Measurements from ENCODE around the gene RGS19.

The RGS19 gene

DNA sequence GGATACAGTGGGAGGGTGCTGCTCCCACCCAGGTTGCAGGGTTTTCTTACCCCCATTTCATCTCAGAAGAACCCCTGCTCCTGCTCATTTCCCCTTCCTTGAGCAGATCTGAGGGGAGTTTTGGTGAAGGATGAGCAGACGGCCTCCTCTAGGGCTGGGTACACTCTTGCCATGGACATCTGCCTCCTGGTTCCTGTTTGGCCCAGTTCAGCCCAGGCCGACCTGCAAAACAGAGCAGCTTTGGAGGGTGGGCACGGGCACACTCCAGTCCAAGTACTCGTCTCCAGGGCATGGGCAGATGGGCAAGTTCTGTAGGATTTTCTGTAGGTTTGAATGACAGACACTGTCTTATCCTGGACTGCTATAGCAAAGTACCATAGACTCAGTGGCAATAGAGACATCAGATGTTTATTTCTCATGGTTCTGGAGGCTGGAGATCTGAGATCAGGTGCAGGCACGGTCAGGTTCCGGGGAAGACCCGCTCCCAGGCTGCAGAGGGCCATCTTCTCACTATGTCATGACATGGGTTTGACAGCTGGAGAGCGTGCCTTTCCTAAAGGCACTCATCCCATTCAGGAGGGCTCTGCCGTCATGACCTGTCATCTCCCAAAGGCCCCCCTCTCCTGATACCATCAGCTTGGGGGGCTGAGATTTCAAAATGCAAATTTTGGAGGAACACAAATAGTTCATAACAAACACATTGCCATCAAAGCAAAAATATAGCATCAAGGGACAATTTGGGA, 21.8 kb upstream of the RGS19 start:
- TF ChIP-seq, protein P1, sequence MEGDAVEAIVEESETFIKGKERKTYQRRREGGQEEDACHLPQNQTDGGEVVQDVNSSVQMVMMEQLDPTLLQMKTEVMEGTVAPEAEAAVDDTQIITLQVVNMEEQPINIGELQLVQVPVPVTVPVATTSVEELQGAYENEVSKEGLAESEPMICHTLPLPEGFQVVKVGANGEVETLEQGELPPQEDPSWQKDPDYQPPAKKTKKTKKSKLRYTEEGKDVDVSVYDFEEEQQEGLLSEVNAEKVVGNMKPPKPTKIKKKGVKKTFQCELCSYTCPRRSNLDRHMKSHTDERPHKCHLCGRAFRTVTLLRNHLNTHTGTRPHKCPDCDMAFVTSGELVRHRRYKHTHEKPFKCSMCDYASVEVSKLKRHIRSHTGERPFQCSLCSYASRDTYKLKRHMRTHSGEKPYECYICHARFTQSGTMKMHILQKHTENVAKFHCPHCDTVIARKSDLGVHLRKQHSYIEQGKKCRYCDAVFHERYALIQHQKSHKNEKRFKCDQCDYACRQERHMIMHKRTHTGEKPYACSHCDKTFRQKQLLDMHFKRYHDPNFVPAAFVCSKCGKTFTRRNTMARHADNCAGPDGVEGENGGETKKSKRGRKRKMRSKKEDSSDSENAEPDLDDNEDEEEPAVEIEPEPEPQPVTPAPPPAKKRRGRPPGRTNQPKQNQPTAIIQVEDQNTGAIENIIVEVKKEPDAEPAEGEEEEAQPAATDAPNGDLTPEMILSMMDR (IDR thresholded peaks at IDR 0.05; ENCODE audit: low read depth, low read length) = no peak
- H3K4me3 ChIP-seq (ENCODE audit: low read depth, low read length) = no peak overlapping the region
- no peaks in the 10 kb centered on the region for H3K9me3 ChIP-seq (ENCODE audit: severe bottlenecking)
- no peaks in the 10 kb centered on the region for H3K36me3 ChIP-seq
- H3K27me3 ChIP-seq (ENCODE audit: insufficient read depth, low read depth, severe bottlenecking) = no peaks in the 10 kb centered on the region
- DNase-seq = no peak
- H3K27ac ChIP-seq = no peak overlapping the region

DNA sequence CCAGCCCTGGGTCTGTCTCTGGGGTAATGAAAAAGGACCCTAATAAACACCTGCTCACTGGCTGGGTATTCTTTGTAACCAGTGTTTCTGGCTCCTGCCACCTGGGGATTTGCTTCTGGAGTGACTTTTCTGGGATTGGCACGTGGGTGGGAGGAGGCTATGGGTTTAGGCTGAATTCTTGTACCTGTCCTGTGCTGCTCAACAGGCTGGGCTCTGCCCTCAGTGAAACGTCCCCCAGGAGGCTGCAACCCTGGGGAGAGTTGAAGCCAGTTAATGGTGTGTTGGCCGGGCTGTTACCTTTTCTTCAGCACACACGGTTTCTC, 21.2 kb upstream of the RGS19 start:
- TF ChIP-seq, protein P1 (IDR thresholded peaks at IDR 0.05; ENCODE audit: low read depth, low read length) = no peak
- H3K4me3 ChIP-seq (ENCODE audit: low read depth, low read length) = no peak overlapping the region
- no peaks in the 10 kb centered on the region for H3K9me3 ChIP-seq (ENCODE audit: severe bottlenecking)
- no peak for DNase-seq
- no peak overlapping the region for H3K27ac ChIP-seq
- no peaks in the 10 kb centered on the region for H3K27me3 ChIP-seq (ENCODE audit: insufficient read depth, low read depth, severe bottlenecking)
- H3K36me3 ChIP-seq = no peaks in the 10 kb centered on the region

DNA sequence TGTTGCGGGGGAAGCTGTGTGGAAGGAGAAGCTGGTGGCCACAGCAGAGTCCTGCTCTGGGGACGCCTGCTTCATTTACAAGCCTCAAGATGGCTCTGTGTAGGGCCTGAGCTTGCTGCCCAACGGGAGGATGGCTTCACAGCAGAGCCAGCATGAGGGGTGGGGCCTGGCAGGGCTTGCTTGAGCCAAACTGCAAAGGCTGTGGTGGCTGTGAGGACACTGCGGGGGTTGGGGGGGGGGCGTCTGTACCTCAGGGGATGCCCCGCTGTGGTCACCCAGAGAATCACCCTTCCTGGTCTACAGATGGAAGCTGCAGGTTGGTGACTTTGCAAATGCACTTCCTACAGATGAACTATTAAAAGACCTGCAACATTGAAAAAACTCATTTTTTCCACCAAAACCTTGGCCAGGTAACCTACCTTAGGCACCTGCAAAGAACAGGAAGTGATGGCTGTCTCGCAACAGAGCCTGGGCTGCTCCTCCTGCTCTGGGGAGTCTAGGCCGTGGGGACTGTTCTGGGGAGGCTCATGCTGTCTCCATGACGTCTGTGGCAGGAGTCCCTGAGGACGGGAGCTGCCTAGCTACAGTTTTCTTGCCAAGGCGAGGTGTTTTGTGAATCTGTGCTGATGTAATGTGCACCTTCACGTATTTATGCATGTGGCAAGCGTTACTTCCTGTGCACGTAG, 20.7 kb upstream of the RGS19 start:
- H3K36me3 ChIP-seq = no peaks in the 10 kb centered on the region
- no peak overlapping the region for H3K27ac ChIP-seq
- H3K27me3 ChIP-seq (ENCODE audit: insufficient read depth, low read depth, severe bottlenecking) = no peaks in the 10 kb centered on the region
- no peak overlapping the region for H3K4me3 ChIP-seq (ENCODE audit: low read depth, low read length)
- no peak for DNase-seq
- TF ChIP-seq, protein P1 (IDR thresholded peaks at IDR 0.05; ENCODE audit: low read depth, low read length) = no peak
- H3K9me3 ChIP-seq (ENCODE audit: severe bottlenecking) = no peaks in the 10 kb centered on the region

DNA sequence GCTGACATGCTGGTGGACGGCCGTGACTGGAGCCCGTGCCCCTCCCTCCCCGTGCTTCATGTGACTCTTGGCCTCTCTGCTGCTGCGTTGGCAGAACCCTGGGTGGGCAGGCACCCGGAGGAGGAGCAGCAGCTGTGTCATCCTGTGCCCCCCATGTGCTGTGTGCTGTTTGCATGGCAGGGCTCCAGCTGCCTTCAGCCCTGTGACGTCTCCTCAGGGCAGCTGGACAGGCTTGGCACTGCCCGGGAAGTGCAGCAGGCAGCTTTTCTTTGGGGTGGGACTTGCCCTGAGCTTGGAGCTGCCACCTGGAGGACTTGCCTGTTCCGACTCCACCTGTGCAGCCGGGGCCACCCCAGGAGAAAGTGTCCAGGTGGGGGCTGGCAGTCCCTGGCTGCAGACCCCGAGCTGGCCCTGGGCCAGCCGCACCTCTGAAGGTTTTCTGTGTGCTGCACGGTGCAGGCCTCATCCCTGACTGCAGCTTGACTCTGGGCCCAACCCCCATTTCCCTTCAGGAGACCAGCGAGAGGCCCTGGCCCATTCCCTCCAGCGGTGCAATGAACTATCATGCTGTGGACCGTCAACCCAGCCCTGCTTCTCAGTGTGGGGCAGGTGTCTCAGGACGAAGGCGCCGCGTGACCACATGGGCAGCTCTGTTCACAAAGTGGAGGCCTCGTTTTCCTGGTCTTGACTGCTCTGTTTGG, 19.9 kb upstream of the RGS19 start:
- H3K4me3 ChIP-seq (ENCODE audit: low read depth, low read length) = no peak overlapping the region
- no peaks in the 10 kb centered on the region for H3K9me3 ChIP-seq (ENCODE audit: severe bottlenecking)
- TF ChIP-seq, protein P1 (IDR thresholded peaks at IDR 0.05; ENCODE audit: low read depth, low read length) = no peak
- no peak overlapping the region for H3K27ac ChIP-seq
- DNase-seq = no peak
- H3K36me3 ChIP-seq = no peaks in the 10 kb centered on the region
- no peaks in the 10 kb centered on the region for H3K27me3 ChIP-seq (ENCODE audit: insufficient read depth, low read depth, severe bottlenecking)

DNA sequence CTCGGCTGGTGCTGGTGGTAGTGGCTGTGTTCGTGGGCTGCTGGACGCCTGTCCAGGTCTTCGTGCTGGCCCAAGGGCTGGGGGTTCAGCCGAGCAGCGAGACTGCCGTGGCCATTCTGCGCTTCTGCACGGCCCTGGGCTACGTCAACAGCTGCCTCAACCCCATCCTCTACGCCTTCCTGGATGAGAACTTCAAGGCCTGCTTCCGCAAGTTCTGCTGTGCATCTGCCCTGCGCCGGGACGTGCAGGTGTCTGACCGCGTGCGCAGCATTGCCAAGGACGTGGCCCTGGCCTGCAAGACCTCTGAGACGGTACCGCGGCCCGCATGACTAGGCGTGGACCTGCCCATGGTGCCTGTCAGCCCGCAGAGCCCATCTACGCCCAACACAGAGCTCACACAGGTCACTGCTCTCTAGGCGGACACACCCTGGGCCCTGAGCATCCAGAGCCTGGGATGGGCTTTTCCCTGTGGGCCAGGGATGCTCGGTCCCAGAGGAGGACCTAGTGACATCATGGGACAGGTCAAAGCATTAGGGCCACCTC, 19.2 kb upstream of the RGS19 start:
- no peaks in the 10 kb centered on the region for H3K9me3 ChIP-seq (ENCODE audit: severe bottlenecking)
- DNase-seq = no peak
- H3K27me3 ChIP-seq (ENCODE audit: insufficient read depth, low read depth, severe bottlenecking) = no peaks in the 10 kb centered on the region
- H3K4me3 ChIP-seq (ENCODE audit: low read depth, low read length) = no peak overlapping the region
- TF ChIP-seq, protein P1 (IDR thresholded peaks at IDR 0.05; ENCODE audit: low read depth, low read length) = no peak
- no peaks in the 10 kb centered on the region for H3K36me3 ChIP-seq
- H3K27ac ChIP-seq = no peak overlapping the region

All from WERI-Rb-1 (cell line).